ENCODE measurements around the gene MGAT1.
A peak's percentile ranks its signal among the peaks of the same experiment; 100 is the strongest.
"Not testable (repeated sequence)": the region's sequence is repeated elsewhere in the genome, so short reads cannot be mapped to it uniquely, and the experiment has no call there.

Gene MGAT1

GRCh38 chr5:180786531-180787398 lies 15.8 kb downstream of the MGAT1 start:
- DNase-seq (ENCODE audit: low read depth in 1 of 2, low spot score in 1 of 2): no peak

- no peak for DNase-seq (ENCODE audit: low read depth in 1 of 2, low spot score in 1 of 2)
Observed at GRCh38 chr5:180785794-180786221, 16.8 kb downstream of the MGAT1 start.

- no peak for DNase-seq (ENCODE audit: low read depth in 1 of 2, low spot score in 1 of 2)
Observed at GRCh38 chr5:180785121-180785781, 17.4 kb downstream of the MGAT1 start.

GRCh38 chr5:180784497-180785097 lies 18.0 kb downstream of the MGAT1 start:
- peak; percentile 43 to 51 for DNase-seq (ENCODE audit: low read depth in 1 of 2, low spot score in 1 of 2)

GRCh38 chr5:180783340-180784052 lies 19.1 kb downstream of the MGAT1 start:
- DNase-seq (ENCODE audit: low read depth in 1 of 2, low spot score in 1 of 2): no peak

DNA sequence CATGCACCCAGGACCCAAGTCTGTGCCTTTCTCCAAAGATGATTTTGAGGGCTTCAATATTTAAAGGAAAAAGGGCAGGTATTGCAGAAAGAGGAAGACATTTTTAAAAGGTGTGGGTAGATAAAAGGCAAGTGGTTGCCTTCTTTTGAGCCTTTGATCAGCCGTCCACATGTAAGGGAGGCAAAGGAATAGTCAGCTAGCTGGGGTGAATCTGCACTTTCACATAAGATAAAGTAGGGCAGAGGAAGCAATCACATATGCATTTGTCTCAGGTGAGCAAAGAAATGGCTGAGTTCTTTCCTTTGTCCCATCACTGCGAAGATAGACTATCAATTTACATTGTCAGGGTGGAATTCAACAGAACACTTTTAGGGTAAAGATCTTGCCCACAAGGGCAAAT lies 19.9 kb downstream of the MGAT1 start:
- no peak for DNase-seq (ENCODE audit: low read depth in 1 of 2, low spot score in 1 of 2)

DNA sequence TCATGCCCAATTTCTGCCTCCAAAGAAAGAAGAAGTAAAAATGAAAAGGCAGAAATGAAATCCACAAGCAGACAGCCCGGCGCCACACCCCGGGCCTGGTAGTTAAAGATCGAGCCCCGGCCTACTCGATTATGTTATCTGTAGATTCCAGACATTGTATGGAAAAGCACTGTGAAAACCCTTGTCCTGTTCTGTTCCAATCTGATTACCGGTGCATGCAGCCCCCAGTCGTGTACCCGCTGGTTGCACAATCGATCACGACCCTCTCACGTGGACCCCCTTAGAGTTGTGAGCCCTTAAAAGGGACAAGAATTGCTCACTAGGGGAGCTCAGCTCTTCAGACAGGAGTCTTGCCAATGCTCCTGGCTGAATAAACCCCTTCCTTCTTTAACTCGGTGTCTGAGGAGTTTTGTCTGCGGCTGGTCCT lies 20.7 kb downstream of the MGAT1 start:
- not testable (repeated sequence) for DNase-seq (ENCODE audit: low read depth in 1 of 2, low spot score in 1 of 2)

GRCh38 chr5:180779985-180780610 lies 22.5 kb downstream of the MGAT1 start:
- DNase-seq (ENCODE audit: low read depth in 1 of 2, low spot score in 1 of 2): no peak

DNA sequence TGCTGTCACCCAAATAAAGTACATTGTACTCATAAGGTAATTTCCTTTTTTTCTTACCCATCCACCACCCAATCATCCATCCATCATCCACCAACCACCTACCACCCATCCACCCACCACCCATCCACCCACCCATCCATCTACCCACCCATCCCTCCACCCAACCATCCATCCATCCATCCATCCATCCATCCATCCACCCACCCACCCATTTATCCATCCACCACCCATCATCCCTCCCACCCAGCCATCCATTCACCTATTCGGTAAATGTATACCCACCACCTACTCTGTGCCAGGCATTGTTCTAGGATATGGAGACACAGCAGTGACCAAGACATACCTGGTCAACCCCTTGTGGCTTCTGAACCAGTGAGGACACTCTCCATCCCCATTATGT lies 25.1 kb downstream of the MGAT1 start:
- DNase-seq (ENCODE audit: low read depth in 1 of 2, low spot score in 1 of 2): no peak

- DNase-seq (ENCODE audit: low read depth in 1 of 2, low spot score in 1 of 2): no peak
Observed at GRCh38 chr5:180776376-180776775, 26.2 kb downstream of the MGAT1 start.

DNA sequence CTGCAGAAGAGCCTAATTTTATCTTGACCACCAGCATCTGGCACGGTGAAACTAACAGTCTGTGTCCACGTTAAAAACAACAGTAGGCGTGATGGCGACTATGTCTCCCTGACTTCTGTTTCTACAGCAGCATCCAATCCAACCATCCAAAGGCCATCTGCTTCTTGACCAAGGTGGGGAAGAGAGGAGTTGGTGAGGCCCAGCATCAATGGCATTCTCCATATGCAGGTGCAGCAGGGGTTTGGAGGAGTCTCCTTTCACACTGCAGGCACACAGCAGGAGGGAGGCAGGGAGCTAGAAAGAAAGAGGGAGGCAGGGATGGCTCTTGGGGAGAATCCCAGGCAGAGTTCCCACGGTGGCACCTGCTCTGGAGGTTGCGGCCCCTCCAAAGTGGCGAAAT lies 27.0 kb downstream of the MGAT1 start:
- DNase-seq (ENCODE audit: low read depth in 1 of 2, low spot score in 1 of 2): no peak

DNA sequence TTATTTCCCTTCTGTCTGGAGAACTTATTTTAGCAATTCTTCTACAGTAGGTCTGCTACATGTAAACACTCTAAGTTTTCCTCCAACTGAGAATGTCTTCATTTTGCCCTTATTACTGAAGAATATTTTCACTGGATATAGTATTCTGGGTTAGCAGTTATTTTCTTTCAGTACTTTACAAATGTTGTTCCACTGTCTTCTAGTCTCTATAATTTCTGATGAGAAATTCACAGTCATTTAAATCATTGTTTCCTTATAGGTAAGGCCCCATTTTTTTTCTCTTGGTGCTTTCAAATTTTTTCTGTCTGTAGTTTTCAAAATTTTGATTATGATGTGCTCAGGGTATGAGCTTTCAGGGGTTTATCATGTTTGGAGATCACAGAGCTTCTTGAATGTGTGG lies 30.8 kb downstream of the MGAT1 start:
- no peak for DNase-seq (ENCODE audit: low read depth in 1 of 2, low spot score in 1 of 2)

DNA sequence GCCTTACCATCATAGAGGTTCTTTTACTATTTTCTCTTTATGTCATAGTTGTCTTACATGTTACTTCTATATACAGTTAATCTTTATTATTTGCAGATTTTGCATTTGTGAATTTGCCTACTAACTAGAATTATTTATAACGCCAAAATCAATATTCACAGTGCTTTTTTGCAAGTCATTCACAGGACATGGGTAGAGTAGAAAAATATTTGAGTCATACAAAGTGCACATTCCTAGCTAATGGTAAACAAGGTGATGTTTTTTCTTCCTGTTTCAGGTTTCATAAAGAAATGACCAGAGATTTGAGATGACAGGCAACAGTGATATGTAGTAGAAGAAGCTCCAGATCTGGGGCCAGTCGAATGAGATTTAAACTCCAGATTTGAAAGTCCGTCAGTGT lies 32.8 kb downstream of the MGAT1 start:
- no peak for DNase-seq (ENCODE audit: low read depth in 1 of 2, low spot score in 1 of 2)

GRCh38 chr5:180755601-180756000 lies 47.0 kb downstream of the MGAT1 start:
- no peak for DNase-seq (ENCODE audit: low read depth in 1 of 2, low spot score in 1 of 2)

GRCh38 chr5:180744253-180744652 lies 58.4 kb downstream of the MGAT1 start:
- no peak for DNase-seq (ENCODE audit: low read depth in 1 of 2, low spot score in 1 of 2)

- no peak for DNase-seq (ENCODE audit: low read depth in 1 of 2, low spot score in 1 of 2)
Observed at GRCh38 chr5:180742727-180743126, 59.9 kb downstream of the MGAT1 start.

- DNase-seq (ENCODE audit: low read depth in 1 of 2, low spot score in 1 of 2): not testable (repeated sequence)
Observed at GRCh38 chr5:180740953-180741352, 61.7 kb downstream of the MGAT1 start.

DNA sequence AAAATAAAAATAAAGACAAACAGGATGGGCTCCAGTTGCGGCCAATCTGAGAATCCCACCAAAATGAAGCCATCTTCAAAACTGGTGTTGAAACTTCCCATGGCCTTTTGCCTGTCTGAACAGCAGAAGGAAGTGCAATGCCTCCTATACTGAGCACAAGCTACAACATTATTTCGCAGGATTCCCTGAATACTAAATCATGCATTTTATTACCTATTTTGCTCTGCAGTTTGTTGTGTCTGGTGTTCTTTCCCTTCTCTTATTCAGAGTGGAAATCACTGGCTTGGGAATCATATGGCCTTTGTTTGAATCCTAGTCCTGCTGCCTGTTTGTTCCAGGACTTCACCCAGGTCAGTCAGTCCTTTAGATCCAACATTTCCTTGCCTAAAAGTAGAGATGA lies 62.6 kb downstream of the MGAT1 start, which contains the start of gene OR2Y1:
Gene OR2Y1 (minus strand): TSS at position 101 of the 400 bp plus-strand sequence. CDS start 0 bp downstream, at position 101.
- no peak for DNase-seq (ENCODE audit: low read depth in 1 of 2, low spot score in 1 of 2)

DNA sequence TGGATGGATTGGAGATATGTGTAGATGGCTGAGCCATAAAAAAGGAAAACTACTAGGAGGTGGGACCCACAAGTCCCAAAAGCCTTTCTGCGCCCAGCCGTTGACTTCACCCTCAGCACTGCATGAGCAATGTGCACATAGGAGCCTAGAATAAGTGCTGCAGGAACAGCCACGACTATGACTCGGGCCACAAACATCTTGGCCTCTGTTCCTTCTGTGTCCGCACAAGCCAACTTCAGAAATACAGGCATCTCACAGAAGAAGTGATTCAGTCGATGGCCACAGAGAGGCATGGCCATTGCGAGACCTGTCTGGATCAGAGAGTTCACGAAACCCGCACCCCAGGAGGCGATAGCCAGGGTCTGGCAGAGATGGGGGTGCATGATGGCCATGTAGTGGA lies 63.3 kb downstream of the MGAT1 start:
- no peak for DNase-seq (ENCODE audit: low read depth in 1 of 2, low spot score in 1 of 2)

DNA sequence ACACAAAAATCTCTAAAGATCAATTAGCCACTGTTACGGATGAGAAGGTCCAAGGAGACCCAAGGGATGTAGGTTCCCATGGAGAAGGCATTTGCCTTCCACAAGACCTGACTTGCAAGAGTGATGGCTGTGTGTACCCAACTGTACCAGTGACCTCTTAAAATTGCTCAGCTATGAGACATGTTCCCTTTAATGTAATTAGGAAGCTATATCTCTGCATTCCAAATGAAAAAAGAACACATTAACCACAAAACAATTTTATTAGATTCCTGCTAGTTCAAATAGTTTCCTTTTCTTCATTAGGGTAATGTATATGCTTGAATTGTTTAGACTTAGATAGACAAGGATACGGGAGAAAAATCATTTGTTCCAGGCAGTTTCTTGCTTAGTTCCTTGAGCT lies 66.1 kb downstream of the MGAT1 start:
- no peak for DNase-seq (ENCODE audit: low read depth in 1 of 2, low spot score in 1 of 2)
